ENCODE measurements around the gene ADCY9.

ADCY9 gene

DNA sequence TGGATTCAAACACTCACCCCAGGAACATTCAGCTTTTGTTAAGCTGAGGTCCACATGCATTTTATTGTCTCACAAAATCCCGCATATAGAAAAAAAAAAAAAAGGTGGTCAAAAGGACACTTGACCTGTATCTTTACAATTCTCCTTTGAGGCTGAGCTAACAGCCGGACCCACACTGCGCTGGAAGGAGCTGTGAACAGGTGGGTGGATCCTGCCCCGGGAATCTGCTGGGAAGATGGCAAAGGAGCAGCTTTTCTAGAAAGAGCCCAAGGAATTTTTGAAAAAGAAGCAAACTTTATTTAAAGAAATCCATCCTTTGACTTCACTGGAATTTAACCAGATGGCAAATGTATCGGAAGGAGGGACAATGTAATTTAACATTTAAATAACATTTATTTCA, 108.1 kb downstream of the ADCY9 start:
- no peak for DNase-seq (ENCODE audit: low read depth in 1 of 2, low spot score in 1 of 2)

GRCh38 chr16:4006397-4006999, 109.7 kb downstream of the ADCY9 start:
- DNase-seq (ENCODE audit: low read depth in 1 of 2, low spot score in 1 of 2) = no peak

- DNase-seq (ENCODE audit: low read depth in 1 of 2, low spot score in 1 of 2) = no peak
Observed at GRCh38 chr16:4005731-4006130, 110.5 kb downstream of the ADCY9 start.

DNA sequence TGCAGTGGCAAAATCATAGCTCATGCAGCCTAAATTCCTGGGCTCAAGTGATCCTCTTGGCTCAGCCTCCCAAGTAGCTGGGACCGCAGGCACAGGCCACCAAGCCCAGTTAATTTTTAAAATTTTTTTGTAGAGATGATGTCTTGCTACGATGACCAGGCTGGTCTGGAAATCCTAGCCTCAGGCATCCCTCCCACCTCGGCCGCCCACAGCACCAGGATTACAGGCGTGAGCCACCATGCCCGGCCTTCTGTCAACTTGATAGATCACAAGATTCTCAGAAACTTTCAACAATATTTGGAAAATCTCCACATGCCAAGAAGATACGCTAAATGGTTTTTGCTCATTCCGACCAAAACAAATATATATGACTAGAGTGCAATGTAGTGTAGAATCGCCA, 111.0 kb downstream of the ADCY9 start:
- DNase-seq (ENCODE audit: low read depth in 1 of 2, low spot score in 1 of 2) = no peak

GRCh38 chr16:4004206-4004605, 112.0 kb downstream of the ADCY9 start:
- no peak for DNase-seq (ENCODE audit: low read depth in 1 of 2, low spot score in 1 of 2)

DNA sequence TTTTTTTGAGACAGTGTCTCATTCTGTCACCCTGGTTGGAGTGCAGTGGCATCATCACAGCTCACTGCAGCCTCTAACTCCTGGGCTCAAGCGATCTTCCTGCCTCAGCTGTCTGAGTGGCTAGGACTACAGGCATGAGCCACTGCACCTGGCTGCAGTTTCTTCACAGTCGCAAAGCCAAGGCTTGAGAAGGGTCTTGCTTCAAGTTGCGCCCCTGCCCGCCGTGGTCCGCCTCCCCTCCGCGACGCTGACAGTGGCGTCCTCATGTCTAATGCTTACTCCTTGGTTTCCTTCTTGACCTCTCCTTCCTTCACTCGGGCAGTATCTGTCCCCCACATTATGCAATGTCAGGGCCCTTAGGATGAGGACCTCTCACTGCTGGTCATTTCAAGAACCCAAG, 112.7 kb downstream of the ADCY9 start:
- DNase-seq (ENCODE audit: low read depth in 1 of 2, low spot score in 1 of 2) = no peak

GRCh38 chr16:4003166-4003565, 113.1 kb downstream of the ADCY9 start:
- no peak for DNase-seq (ENCODE audit: low read depth in 1 of 2, low spot score in 1 of 2)

- no peak for DNase-seq (ENCODE audit: low read depth in 1 of 2, low spot score in 1 of 2)
Observed at GRCh38 chr16:4002121-4002520, 114.1 kb downstream of the ADCY9 start.

DNA sequence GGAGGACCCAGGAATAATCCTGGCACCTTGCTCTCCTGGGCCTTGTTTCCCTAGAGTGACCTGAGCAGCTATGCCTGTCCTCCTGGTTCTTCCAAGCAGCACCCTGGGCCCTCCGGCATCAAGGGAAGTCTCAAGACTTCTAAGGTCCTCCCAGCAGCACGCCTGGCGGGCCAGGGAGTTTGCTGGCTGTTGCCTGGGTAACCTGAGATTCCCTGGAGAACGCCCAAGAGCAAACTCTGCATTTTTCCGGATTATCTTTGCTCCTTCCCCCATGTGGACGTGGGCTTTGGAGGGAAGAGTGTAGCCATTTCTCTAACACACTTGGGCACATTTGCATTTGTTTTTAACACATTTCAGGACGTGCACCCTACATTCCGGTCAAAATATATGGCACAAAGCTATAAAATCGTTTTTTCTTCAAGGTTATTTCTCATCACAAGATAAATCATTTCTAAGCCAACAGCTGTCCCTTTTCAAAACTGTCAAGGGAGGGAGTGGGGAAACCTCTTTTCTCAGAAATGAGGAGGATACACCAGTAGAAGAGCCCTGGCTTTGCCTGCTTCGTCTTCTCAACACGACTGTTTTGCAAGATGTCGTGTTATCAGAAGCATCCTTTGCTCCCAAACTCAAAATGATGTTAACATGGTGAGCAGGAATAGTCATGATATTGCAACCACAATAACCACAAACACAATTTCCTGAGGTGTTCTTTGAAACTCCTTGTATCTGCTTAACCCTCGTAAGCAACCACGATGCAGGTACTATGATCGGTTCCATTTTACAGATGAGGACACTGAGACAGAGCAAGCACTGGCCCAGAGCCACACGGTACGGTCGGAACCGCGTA, 116.5 kb downstream of the ADCY9 start:
- no peak for DNase-seq (ENCODE audit: low read depth in 1 of 2, low spot score in 1 of 2)

- no peak for DNase-seq (ENCODE audit: low read depth in 1 of 2, low spot score in 1 of 2)
Observed at GRCh38 chr16:3998793-3999478, 117.3 kb downstream of the ADCY9 start.

DNA sequence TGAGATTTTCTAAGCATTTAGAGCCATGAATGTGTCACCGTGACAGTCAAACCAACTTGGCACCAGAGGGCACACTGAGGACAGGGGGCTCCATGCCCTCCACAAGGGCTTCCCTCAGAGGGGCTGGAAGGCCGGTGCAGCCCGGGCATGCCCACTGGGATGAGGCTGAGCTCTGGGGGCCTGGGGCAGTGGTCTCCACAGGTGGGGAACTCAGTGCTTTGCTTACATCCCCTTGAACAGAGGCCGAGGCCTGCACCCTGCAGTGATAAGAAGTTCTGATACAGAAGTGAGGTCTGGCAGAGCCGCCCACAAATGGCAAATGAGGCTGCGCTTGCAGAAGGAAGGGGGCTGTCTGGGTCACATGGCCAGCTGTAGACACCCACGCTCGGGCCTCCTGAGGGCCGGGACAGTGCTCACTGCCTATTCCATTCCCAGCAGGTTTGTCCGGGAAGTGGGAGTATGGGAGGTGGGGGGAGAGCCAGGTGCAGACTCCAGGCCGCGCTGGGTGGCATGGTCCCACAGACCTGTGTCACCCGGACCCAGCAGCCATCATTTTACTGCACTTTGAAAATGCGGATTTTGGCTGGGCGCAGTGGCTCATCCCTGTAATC, 118.9 kb downstream of the ADCY9 start:
- DNase-seq (ENCODE audit: low read depth in 1 of 2, low spot score in 1 of 2) = no peak

DNA sequence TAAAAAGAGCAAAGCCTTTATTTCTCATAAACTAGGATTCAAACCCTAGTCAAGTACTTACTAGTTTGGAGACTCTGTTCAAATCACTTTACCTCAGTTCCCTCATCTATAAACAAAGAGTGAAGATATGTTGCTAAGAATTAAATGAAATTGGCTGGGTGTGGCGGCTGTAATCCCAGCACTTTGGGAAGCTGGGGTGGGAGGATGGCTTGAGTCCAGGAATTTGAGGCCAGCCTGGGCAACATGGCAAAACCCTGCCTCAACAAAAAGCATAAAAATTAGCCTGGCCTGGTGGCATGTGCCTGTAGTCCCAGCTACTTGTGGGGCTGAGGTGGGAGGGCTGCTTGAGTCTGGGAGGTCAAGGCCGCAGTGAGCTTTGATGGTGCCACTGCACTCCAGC, 121.2 kb downstream of the ADCY9 start:
- no peak for DNase-seq (ENCODE audit: low read depth in 1 of 2, low spot score in 1 of 2)

GRCh38 chr16:3993052-3993785, 123.0 kb downstream of the ADCY9 start:
- no peak for DNase-seq (ENCODE audit: low read depth in 1 of 2, low spot score in 1 of 2)

- DNase-seq (ENCODE audit: low read depth in 1 of 2, low spot score in 1 of 2) = no peak
Observed at GRCh38 chr16:3992297-3993051, 123.8 kb downstream of the ADCY9 start.

DNA sequence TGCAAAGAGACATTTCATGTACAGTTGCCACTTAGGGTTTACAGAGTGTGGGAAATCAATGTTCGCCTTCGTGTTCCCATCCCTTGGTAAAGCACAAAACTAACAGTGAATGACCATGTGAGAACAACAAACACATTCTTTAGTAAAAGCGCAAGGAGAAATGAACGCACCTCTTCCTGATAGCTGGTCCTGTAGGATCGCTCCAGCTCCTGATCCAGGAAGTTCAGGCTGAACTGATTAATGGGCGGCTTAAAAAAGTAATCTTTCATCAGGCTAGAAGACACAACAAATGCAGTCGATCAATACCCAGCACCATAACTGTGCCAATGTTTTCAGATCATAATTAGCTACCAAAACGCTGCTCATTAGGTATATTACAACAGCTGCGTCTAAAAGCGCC, 127.4 kb downstream of the ADCY9 start:
- no peak for DNase-seq (ENCODE audit: low read depth in 1 of 2, low spot score in 1 of 2)

- DNase-seq (ENCODE audit: low read depth in 1 of 2, low spot score in 1 of 2) = no peak
Observed at GRCh38 chr16:3988011-3988410, 128.2 kb downstream of the ADCY9 start.

- no peak for DNase-seq (ENCODE audit: low read depth in 1 of 2, low spot score in 1 of 2)
Observed at GRCh38 chr16:3987231-3987630, 129.0 kb downstream of the ADCY9 start.

DNA sequence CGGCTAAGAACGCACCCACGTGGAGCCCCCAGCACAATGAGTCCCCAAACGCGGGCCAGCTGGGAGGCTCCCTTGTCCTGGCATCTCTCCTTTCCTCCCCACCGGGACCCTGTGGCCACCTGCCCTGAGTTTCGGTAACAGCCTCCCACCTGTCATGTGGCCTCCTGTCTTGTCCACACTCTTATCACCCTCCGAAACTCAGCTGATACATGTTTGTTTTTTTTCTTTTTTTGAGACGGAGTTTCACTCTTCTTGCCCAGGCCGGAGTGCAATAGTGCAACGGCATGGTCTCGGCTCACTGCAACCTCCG, 130.1 kb downstream of the ADCY9 start:
- DNase-seq (ENCODE audit: low read depth in 1 of 2, low spot score in 1 of 2) = no peak

- no peak for DNase-seq (ENCODE audit: low read depth in 1 of 2, low spot score in 1 of 2)
Observed at GRCh38 chr16:3984111-3985060, 131.9 kb downstream of the ADCY9 start.
